Measurements from ENCODE around the gene CGA.

Gene CGA

DNA sequence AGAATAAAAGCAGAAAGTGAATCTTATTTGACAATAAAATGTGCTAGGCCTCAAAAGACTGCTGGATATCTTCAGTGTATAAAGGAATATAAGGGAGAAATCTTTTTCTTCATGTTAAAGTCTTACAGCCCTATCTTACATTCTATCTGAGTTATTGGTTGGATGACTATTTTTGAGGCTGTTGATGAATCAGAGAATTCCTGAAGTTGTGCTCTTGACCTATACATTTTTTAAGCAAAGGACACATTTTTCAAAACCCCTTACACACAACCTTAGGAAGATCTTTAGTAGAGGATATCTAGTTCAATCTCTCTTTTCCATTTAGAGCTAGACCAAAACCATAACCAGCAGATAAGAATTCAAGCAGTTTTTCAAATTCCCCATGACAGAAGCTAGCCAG lies 10.9 kb upstream of the CGA start:
- Histone ChIP-seq H3K14ac (ENCODE audit: low read length) (no peak overlapping the region), H2BK15ac (ENCODE audit: low read length) (no peak overlapping the region), H3K4ac (ENCODE audit: low read length) (no peak overlapping the region), H2AFZ (ENCODE audit: low read length) (no peak overlapping the region), H2BK5ac (ENCODE audit: low read length) (no peak overlapping the region), H4K91ac (ENCODE audit: low read depth, low read length, poor library complexity) (no peak overlapping the region), H3K27ac (replicated peaks; ENCODE audit: low read length) (no peak overlapping the region), H4K8ac (ENCODE audit: low read depth, low read length) (no peak overlapping the region), H3K18ac (ENCODE audit: low read length) (no peak overlapping the region), H2BK12ac (ENCODE audit: low read length) (no peak overlapping the region), H2BK120ac (ENCODE audit: low read depth, low read length) (no peak overlapping the region), H3K23ac (ENCODE audit: low read depth, low read length, poor library complexity) (no peak overlapping the region), H3K4me3 (ENCODE audit: low read length in 2 of 2) (no peak overlapping the region), H3K4me1 (ENCODE audit: control insufficient read depth in 2 of 2, insufficient read depth in 1 of 2, low read depth in 1 of 2, low read length in 2 of 2) (no peaks in the 10 kb centered on the region), H3K9me3 (replicated peaks in 1 of 2; ENCODE audit: control insufficient read depth in 2 of 2, insufficient read depth in 1 of 2, low read depth in 1 of 2, low read length in 2 of 2) (peaks cover 0 to 2% of the 10 kb centered on the region in 2 donors), H3K9ac (ENCODE audit: low read depth, low read length, poor library complexity) (no peak overlapping the region), H3K79me1 (ENCODE audit: low read depth, low read length) (no peaks in the 10 kb centered on the region), H3K27me3 (ENCODE audit: control insufficient read depth in 3 of 3, insufficient read depth in 3 of 3, low read depth in 1 of 3, low read length in 3 of 3) (peaks cover 0 to 2% (median 0%) of the 10 kb centered on the region in 3 experiments), H2AK5ac (ENCODE audit: low read depth, low read length) (no peak overlapping the region), H3K36me3 (replicated peaks in 1 of 2; ENCODE audit: control insufficient read depth in 2 of 2, insufficient read depth in 2 of 2, low read length in 2 of 2) (no peaks in the 10 kb centered on the region), H3K4me2 (ENCODE audit: insufficient read depth, low read length, poor library complexity, severe bottlenecking) (no peak overlapping the region)
- DNase-seq (ENCODE audit: low spot score) = no peak

DNA sequence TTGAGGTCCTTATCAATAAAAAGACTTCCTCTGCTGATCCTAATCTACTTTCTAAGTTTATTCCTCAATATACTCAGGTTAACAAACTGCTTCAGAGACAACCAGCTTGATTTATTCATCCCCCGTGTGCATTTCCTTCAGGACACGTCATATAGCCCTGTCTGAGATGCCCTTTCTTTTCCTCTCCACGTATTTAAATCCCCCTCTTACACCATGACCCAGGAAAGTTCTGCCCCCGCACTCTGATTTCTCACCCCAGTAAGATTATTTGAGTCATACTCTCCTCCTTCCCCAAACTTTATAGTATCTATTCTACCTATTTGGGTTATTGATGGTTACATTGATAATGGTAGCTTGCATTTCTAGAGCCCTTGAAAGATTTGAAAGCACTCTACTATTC lies 9.8 kb upstream of the CGA start:
- no peak overlapping the region for H4K91ac ChIP-seq (ENCODE audit: low read depth, low read length, poor library complexity)
- H3K14ac ChIP-seq (ENCODE audit: low read length) = no peak overlapping the region
- no peak overlapping the region for H3K4me3 ChIP-seq (ENCODE audit: low read length in 2 of 2)
- no peaks in the 10 kb centered on the region for H3K79me1 ChIP-seq (ENCODE audit: low read depth, low read length)
- H3K27ac ChIP-seq (replicated peaks; ENCODE audit: low read length) = no peak overlapping the region
- no peak overlapping the region for H3K9ac ChIP-seq (ENCODE audit: low read depth, low read length, poor library complexity)
- no CpG with 5 or more reads among the region's 4 CpGs for WGBS, 2 donors (ENCODE audit: extremely low coverage in 2 of 2, insufficient read length in 2 of 2, insufficient replicate concordance in 1 of 2)
- no peak overlapping the region for H2BK15ac ChIP-seq (ENCODE audit: low read length)
- H2BK12ac ChIP-seq (ENCODE audit: low read length) = no peak overlapping the region
- no peak overlapping the region for H2BK120ac ChIP-seq (ENCODE audit: low read depth, low read length)
- H4K8ac ChIP-seq (ENCODE audit: low read depth, low read length) = no peak overlapping the region
- no peak overlapping the region for H3K4ac ChIP-seq (ENCODE audit: low read length)
- H3K18ac ChIP-seq (ENCODE audit: low read length) = no peak overlapping the region
- H3K4me2 ChIP-seq (ENCODE audit: insufficient read depth, low read length, poor library complexity, severe bottlenecking) = no peak overlapping the region
- peaks cover 0 to 2% of the 10 kb centered on the region in 2 donors for H3K9me3 ChIP-seq (replicated peaks in 1 of 2; ENCODE audit: control insufficient read depth in 2 of 2, insufficient read depth in 1 of 2, low read depth in 1 of 2, low read length in 2 of 2)
- H3K4me1 ChIP-seq (ENCODE audit: control insufficient read depth in 2 of 2, insufficient read depth in 1 of 2, low read depth in 1 of 2, low read length in 2 of 2) = no peaks in the 10 kb centered on the region
- no peak for DNase-seq (ENCODE audit: low spot score)
- peaks cover 0 to 2% (median 0%) of the 10 kb centered on the region in 3 experiments for H3K27me3 ChIP-seq (ENCODE audit: control insufficient read depth in 3 of 3, insufficient read depth in 3 of 3, low read depth in 1 of 3, low read length in 3 of 3)
- no peaks in the 10 kb centered on the region for H3K36me3 ChIP-seq (replicated peaks in 1 of 2; ENCODE audit: control insufficient read depth in 2 of 2, insufficient read depth in 2 of 2, low read length in 2 of 2)
- no peak overlapping the region for H3K23ac ChIP-seq (ENCODE audit: low read depth, low read length, poor library complexity)
- no peak overlapping the region for H2AFZ ChIP-seq (ENCODE audit: low read length)
- H2AK5ac ChIP-seq (ENCODE audit: low read depth, low read length) = no peak overlapping the region
- H2BK5ac ChIP-seq (ENCODE audit: low read length) = no peak overlapping the region

DNA sequence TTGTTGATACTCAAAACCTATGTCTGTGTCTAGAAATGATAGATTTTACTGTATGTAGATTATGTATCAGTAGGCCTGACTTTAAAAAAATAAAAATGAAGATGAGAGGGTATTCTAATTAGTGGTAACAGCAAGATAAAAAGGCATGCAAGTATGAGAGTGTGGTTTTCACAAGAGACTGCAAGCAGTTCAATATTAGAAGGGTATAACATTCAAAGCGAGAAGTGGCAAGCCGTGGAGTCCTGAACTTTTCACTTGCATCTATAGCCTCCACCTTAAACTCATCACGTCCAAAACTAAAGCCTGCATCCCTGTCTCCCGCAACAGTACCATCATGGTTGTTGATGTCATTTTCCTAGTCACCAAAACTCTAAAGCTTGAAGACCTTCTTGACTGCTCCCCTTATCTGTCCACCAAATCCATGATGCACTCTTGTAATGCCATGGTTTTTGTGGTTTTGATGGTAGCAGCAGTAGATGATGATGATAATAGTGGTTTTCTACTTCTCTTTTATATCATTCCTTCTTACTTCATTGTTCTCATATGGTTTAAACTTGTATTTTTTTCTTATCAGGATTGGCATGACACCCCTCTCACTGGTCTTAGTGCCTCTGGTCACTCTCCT lies 9.2 kb upstream of the CGA start:
- no CpG with 5 or more reads among the region's 4 CpGs for WGBS, 2 donors (ENCODE audit: extremely low coverage in 2 of 2, insufficient read length in 2 of 2, insufficient replicate concordance in 1 of 2)
- Histone ChIP-seq H3K18ac (ENCODE audit: low read length) (no peak overlapping the region), H3K36me3 (replicated peaks in 1 of 2; ENCODE audit: control insufficient read depth in 2 of 2, insufficient read depth in 2 of 2, low read length in 2 of 2) (no peaks in the 10 kb centered on the region), H2AFZ (ENCODE audit: low read length) (no peak overlapping the region), H3K9me3 (replicated peaks in 1 of 2; ENCODE audit: control insufficient read depth in 2 of 2, insufficient read depth in 1 of 2, low read depth in 1 of 2, low read length in 2 of 2) (peaks cover 0 to 2% of the 10 kb centered on the region in 2 donors), H3K27me3 (ENCODE audit: control insufficient read depth in 3 of 3, insufficient read depth in 3 of 3, low read depth in 1 of 3, low read length in 3 of 3) (peaks cover 0 to 2% (median 0%) of the 10 kb centered on the region in 3 experiments), H3K27ac (replicated peaks; ENCODE audit: low read length) (no peak overlapping the region), H3K4ac (ENCODE audit: low read length) (no peak overlapping the region), H3K23ac (ENCODE audit: low read depth, low read length, poor library complexity) (no peak overlapping the region), H3K9ac (ENCODE audit: low read depth, low read length, poor library complexity) (no peak overlapping the region), H3K4me3 (ENCODE audit: low read length in 2 of 2) (no peak overlapping the region), H2AK5ac (ENCODE audit: low read depth, low read length) (no peak overlapping the region), H2BK5ac (ENCODE audit: low read length) (no peak overlapping the region), H2BK15ac (ENCODE audit: low read length) (no peak overlapping the region), H3K4me1 (ENCODE audit: control insufficient read depth in 2 of 2, insufficient read depth in 1 of 2, low read depth in 1 of 2, low read length in 2 of 2) (no peaks in the 10 kb centered on the region), H3K14ac (ENCODE audit: low read length) (no peak overlapping the region), H3K4me2 (ENCODE audit: insufficient read depth, low read length, poor library complexity, severe bottlenecking) (no peak overlapping the region), H4K8ac (ENCODE audit: low read depth, low read length) (no peak overlapping the region), H2BK12ac (ENCODE audit: low read length) (no peak overlapping the region), H2BK120ac (ENCODE audit: low read depth, low read length) (no peak overlapping the region), H3K79me1 (ENCODE audit: low read depth, low read length) (no peaks in the 10 kb centered on the region), H4K91ac (ENCODE audit: low read depth, low read length, poor library complexity) (no peak overlapping the region)
- DNase-seq (ENCODE audit: low spot score) = no peak

GRCh38 chr6:87102151-87102621 lies 7.3 kb upstream of the CGA start:
- Histone ChIP-seq H3K4ac (ENCODE audit: low read length) (no peak overlapping the region), H3K18ac (ENCODE audit: low read length) (no peak overlapping the region), H4K8ac (ENCODE audit: low read depth, low read length) (no peak overlapping the region), H2AFZ (ENCODE audit: low read length) (no peak overlapping the region), H2BK15ac (ENCODE audit: low read length) (no peak overlapping the region), H3K27me3 (ENCODE audit: control insufficient read depth in 3 of 3, insufficient read depth in 3 of 3, low read depth in 1 of 3, low read length in 3 of 3) (peaks cover 0 to 2% (median 0%) of the 10 kb centered on the region in 3 experiments), H2BK12ac (ENCODE audit: low read length) (no peak overlapping the region), H2AK5ac (ENCODE audit: low read depth, low read length) (no peak overlapping the region), H3K9ac (ENCODE audit: low read depth, low read length, poor library complexity) (no peak overlapping the region), H3K9me3 (replicated peaks in 1 of 2; ENCODE audit: control insufficient read depth in 2 of 2, insufficient read depth in 1 of 2, low read depth in 1 of 2, low read length in 2 of 2) (peaks cover 0 to 2% of the 10 kb centered on the region in 2 donors), H3K14ac (ENCODE audit: low read length) (no peak overlapping the region), H3K36me3 (replicated peaks in 1 of 2; ENCODE audit: control insufficient read depth in 2 of 2, insufficient read depth in 2 of 2, low read length in 2 of 2) (no peaks in the 10 kb centered on the region), H3K79me1 (ENCODE audit: low read depth, low read length) (no peaks in the 10 kb centered on the region), H2BK120ac (ENCODE audit: low read depth, low read length) (no peak overlapping the region), H3K4me1 (ENCODE audit: control insufficient read depth in 2 of 2, insufficient read depth in 1 of 2, low read depth in 1 of 2, low read length in 2 of 2) (no peaks in the 10 kb centered on the region), H3K4me3 (ENCODE audit: low read length in 2 of 2) (no peak overlapping the region), H3K4me2 (ENCODE audit: insufficient read depth, low read length, poor library complexity, severe bottlenecking) (no peak overlapping the region), H4K91ac (ENCODE audit: low read depth, low read length, poor library complexity) (no peak overlapping the region), H2BK5ac (ENCODE audit: low read length) (no peak overlapping the region), H3K27ac (replicated peaks; ENCODE audit: low read length) (no peak overlapping the region), H3K23ac (ENCODE audit: low read depth, low read length, poor library complexity) (no peak overlapping the region)
- WGBS, 2 donors (ENCODE audit: extremely low coverage in 2 of 2, insufficient read length in 2 of 2, insufficient replicate concordance in 1 of 2) = no CpG with 5 or more reads among the region's 1 CpG
- no peak for DNase-seq (ENCODE audit: low spot score)

Data from neuronal stem cell (in vitro differentiated cells).